SJSA1 (cell line): ENCODE results near the gene SUPT4H1. TPM values are rescaled to one million over a fixed set of nuclear protein-coding genes. Genes with fewer than 3 reads are reported as not detected.
A peak's percentile ranks its signal among the peaks of the same experiment; 100 is the strongest.

ENCODE experiments used
- DNase-seq, 2 experiments: peaks; one replicate each; pipeline ENCODE4 v3.0.0-alpha.2; 2015 to 2020; ENCODE audit warnings: low spot score in 2 of 2, low read depth in 1 of 2
- H3K27ac ChIP-seq: fragments of 250-450 bp; sonication (Bioruptor Pico); 2 replicates; pipeline ENCODE4 v1.5.1; 2020; ENCODE audit warnings: mild to moderate bottlenecking, moderate library complexity
- H3K27me3 ChIP-seq: fragments of 250-450 bp; sonication (Bioruptor Pico); replicated peaks from 2 replicates; pipeline ENCODE4 v1.5.1; 2020; ENCODE audit warnings: mild to moderate bottlenecking, moderate library complexity
- H3K36me3 ChIP-seq: fragments of 250-450 bp; sonication (Bioruptor Pico); 2 replicates; pipeline ENCODE4 v1.5.1; 2020; ENCODE audit warnings: mild to moderate bottlenecking
- H3K4me1 ChIP-seq: fragments of 250-450 bp; sonication (Bioruptor Pico); replicated peaks from 2 replicates; pipeline ENCODE4 v1.6.1; 2021; ENCODE audit warnings: mild to moderate bottlenecking
- H3K4me3 ChIP-seq: fragments of 250-450 bp; sonication (Bioruptor Pico); 2 replicates; pipeline ENCODE4 v1.5.1; 2020; ENCODE audit warnings: mild to moderate bottlenecking
- H3K9me3 ChIP-seq: fragments of 250-450 bp; sonication (Bioruptor Pico); replicated peaks from 2 replicates; pipeline ENCODE4 v1.5.1; 2020; ENCODE audit warnings: mild to moderate bottlenecking
- total RNA-seq: library from RNA; depleted of rRNA; stranded (reverse); fragments of >200 nt; shearing (Covaris generic); gene quantifications from 2 replicates; pipeline ENCODE4 v1.2.3, GENCODE V29; 2014

SUPT4H1 gene
- total RNA-seq, 1 experiment from 2014 or later = 81.0 TPM

- Histone ChIP-seq H3K4me1 (peaks cover 7% of the 10 kb centered on the region), H3K9me3 (no peaks in the 10 kb centered on the region), H3K27ac (no peak overlapping the region), H3K27me3 (peaks cover 55% of the 10 kb centered on the region), H3K4me3 (no peak overlapping the region), H3K36me3 (no peaks in the 10 kb centered on the region)
- no peak for DNase-seq
Measured at GRCh38 chr17:58321571-58322525, 30.2 kb downstream of the SUPT4H1 start.

- Histone ChIP-seq H3K27me3 (peaks cover 44% of the 10 kb centered on the region), H3K36me3 (no peaks in the 10 kb centered on the region), H3K4me3 (no peak overlapping the region), H3K27ac (no peak overlapping the region), H3K9me3 (no peaks in the 10 kb centered on the region), H3K4me1 (peaks cover 7% of the 10 kb centered on the region)
- no peak for DNase-seq
Measured at GRCh38 chr17:58320570-58321323, 31.3 kb downstream of the SUPT4H1 start.

- no peaks in the 10 kb centered on the region for H3K9me3 ChIP-seq
- no peak overlapping the region for H3K27ac ChIP-seq
- H3K4me1 ChIP-seq = peaks cover 7% of the 10 kb centered on the region
- no peak for DNase-seq
- H3K36me3 ChIP-seq = no peaks in the 10 kb centered on the region
- peaks cover 42% of the 10 kb centered on the region for H3K27me3 ChIP-seq
- no peak overlapping the region for H3K4me3 ChIP-seq
Measured at GRCh38 chr17:58320163-58320558, 31.8 kb downstream of the SUPT4H1 start.

GRCh38 chr17:58319173-58320162, 32.5 kb downstream of the SUPT4H1 start:
- H3K4me1 ChIP-seq = peaks cover 5% of the 10 kb centered on the region
- no peak overlapping the region for H3K4me3 ChIP-seq

GRCh38 chr17:58318627-58319172, 33.3 kb downstream of the SUPT4H1 start:
- H3K9me3 ChIP-seq = no peaks in the 10 kb centered on the region
- no peaks in the 10 kb centered on the region for H3K4me1 ChIP-seq
- DNase-seq = no peak
- H3K36me3 ChIP-seq = no peaks in the 10 kb centered on the region
- H3K27ac ChIP-seq = no peak overlapping the region
- H3K4me3 ChIP-seq = no peak overlapping the region
- peaks cover 35% of the 10 kb centered on the region for H3K27me3 ChIP-seq

More at GRCh38 chr17:58319173-58320162, 32.5 kb downstream of the SUPT4H1 start:
- no peaks in the 10 kb centered on the region for H3K36me3 ChIP-seq
- no peak overlapping the region for H3K27ac ChIP-seq
- no peaks in the 10 kb centered on the region for H3K9me3 ChIP-seq
- no peak for DNase-seq
- H3K27me3 ChIP-seq = peaks cover 40% of the 10 kb centered on the region

- Histone ChIP-seq H3K27ac (no peak overlapping the region), H3K36me3 (no peaks in the 10 kb centered on the region), H3K27me3 (peaks cover 32% of the 10 kb centered on the region), H3K4me1 (no peaks in the 10 kb centered on the region), H3K4me3 (no peak overlapping the region), H3K9me3 (no peaks in the 10 kb centered on the region)
- DNase-seq = no peak
Measured at GRCh38 chr17:58318065-58318481, 33.9 kb downstream of the SUPT4H1 start.

- Histone ChIP-seq H3K27me3 (peaks cover 32% of the 10 kb centered on the region), H3K36me3 (no peaks in the 10 kb centered on the region)
- DNase-seq = peak; percentile 44 to 52
Measured at GRCh38 chr17:58317421-58318064, 34.5 kb downstream of the SUPT4H1 start.

GRCh38 chr17:58316260-58316960, 35.6 kb downstream of the SUPT4H1 start:
- DNase-seq = peak in 1 of 2 experiments; percentile 42
- Histone ChIP-seq H3K36me3 (no peaks in the 10 kb centered on the region), H3K4me3 (no peak overlapping the region), H3K9me3 (no peaks in the 10 kb centered on the region), H3K27me3 (peaks cover 35% of the 10 kb centered on the region), H3K27ac (no peak overlapping the region), H3K4me1 (no peaks in the 10 kb centered on the region)

More at GRCh38 chr17:58317421-58318064, 34.5 kb downstream of the SUPT4H1 start:
- no peak overlapping the region for H3K4me3 ChIP-seq
- no peaks in the 10 kb centered on the region for H3K4me1 ChIP-seq
- no peaks in the 10 kb centered on the region for H3K9me3 ChIP-seq
- no peak overlapping the region for H3K27ac ChIP-seq

- H3K4me3 ChIP-seq = no peak overlapping the region
- no peaks in the 10 kb centered on the region for H3K36me3 ChIP-seq
- peaks cover 35% of the 10 kb centered on the region for H3K27me3 ChIP-seq
- H3K4me1 ChIP-seq = no peaks in the 10 kb centered on the region
- no peak for DNase-seq
- no peaks in the 10 kb centered on the region for H3K9me3 ChIP-seq
- no peak overlapping the region for H3K27ac ChIP-seq
Measured at GRCh38 chr17:58315750-58316149, 36.3 kb downstream of the SUPT4H1 start.

GRCh38 chr17:58315281-58315711, 36.7 kb downstream of the SUPT4H1 start:
- DNase-seq = peak in 1 of 2 experiments; percentile 40
- no peak overlapping the region for H3K4me3 ChIP-seq
- H3K27me3 ChIP-seq = peaks cover 34% of the 10 kb centered on the region
- no peaks in the 10 kb centered on the region for H3K36me3 ChIP-seq
- no peak overlapping the region for H3K27ac ChIP-seq
- no peaks in the 10 kb centered on the region for H3K9me3 ChIP-seq
- H3K4me1 ChIP-seq = no peaks in the 10 kb centered on the region

- Histone ChIP-seq H3K27me3 (peaks cover 38% of the 10 kb centered on the region), H3K4me1 (no peaks in the 10 kb centered on the region), H3K36me3 (no peaks in the 10 kb centered on the region), H3K4me3 (no peak overlapping the region), H3K27ac (no peak overlapping the region), H3K9me3 (no peaks in the 10 kb centered on the region)
- peak in 1 of 2 experiments; percentile 34 for DNase-seq
Measured at GRCh38 chr17:58314706-58315015, 37.3 kb downstream of the SUPT4H1 start.
